Measurements from ENCODE around the gene SSTR1.
"Not testable (repeated sequence)": the region's sequence is repeated elsewhere in the genome, so short reads cannot be mapped to it uniquely, and the experiment has no call there.

The SSTR1 gene

DNA sequence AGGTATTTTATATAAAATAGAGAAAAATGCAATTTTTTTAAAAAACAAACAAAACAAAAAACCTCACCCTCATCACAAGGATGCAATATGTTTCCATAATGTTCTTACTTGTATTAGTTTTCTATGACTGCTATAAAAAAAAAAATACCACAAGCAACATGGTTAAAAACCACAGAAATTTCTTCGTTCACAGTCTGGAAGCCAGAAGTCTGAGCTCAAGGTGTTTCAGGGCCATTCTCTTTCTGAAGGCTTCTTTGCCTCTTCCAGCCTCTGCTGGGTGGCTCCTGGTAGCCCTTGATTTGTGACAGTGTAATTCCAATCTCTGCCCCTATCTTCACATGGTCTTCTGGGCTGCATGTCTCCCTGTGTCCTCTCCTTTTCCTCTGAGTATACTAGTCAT, 21.5 kb upstream of the SSTR1 start:
- Histone ChIP-seq H3K36me3 (ENCODE audit: control insufficient read depth, low read length) (no peaks in the 10 kb centered on the region), H4K20me1 (ENCODE audit: control insufficient read depth, insufficient read depth, low read depth, low read length) (no peaks in the 10 kb centered on the region), H3K27ac (ENCODE audit: low read depth, low read length) (no peak overlapping the region), H3K79me2 (ENCODE audit: control insufficient read depth, low read length) (no peaks in the 10 kb centered on the region), H3K4me1 (ENCODE audit: control insufficient read depth, low read length) (no peaks in the 10 kb centered on the region), H3K9me2 (replicated peaks; ENCODE audit: control insufficient read depth, low read length) (no peaks in the 10 kb centered on the region), H3F3A (ENCODE audit: control insufficient read depth, insufficient read depth) (no peaks in the 10 kb centered on the region), H3K27me3 (ENCODE audit: control insufficient read depth, low read length) (no peaks in the 10 kb centered on the region), H3K9me3 (ENCODE audit: control insufficient read depth, insufficient read depth, low read length) (peaks cover 3% of the 10 kb centered on the region; the same call in 1 of the 2 replicates), H3K4me2 (ENCODE audit: low read length) (no peak overlapping the region), H3K4me3 (ENCODE audit: low read length) (no peak overlapping the region)
- TF ChIP-seq, protein P1, sequence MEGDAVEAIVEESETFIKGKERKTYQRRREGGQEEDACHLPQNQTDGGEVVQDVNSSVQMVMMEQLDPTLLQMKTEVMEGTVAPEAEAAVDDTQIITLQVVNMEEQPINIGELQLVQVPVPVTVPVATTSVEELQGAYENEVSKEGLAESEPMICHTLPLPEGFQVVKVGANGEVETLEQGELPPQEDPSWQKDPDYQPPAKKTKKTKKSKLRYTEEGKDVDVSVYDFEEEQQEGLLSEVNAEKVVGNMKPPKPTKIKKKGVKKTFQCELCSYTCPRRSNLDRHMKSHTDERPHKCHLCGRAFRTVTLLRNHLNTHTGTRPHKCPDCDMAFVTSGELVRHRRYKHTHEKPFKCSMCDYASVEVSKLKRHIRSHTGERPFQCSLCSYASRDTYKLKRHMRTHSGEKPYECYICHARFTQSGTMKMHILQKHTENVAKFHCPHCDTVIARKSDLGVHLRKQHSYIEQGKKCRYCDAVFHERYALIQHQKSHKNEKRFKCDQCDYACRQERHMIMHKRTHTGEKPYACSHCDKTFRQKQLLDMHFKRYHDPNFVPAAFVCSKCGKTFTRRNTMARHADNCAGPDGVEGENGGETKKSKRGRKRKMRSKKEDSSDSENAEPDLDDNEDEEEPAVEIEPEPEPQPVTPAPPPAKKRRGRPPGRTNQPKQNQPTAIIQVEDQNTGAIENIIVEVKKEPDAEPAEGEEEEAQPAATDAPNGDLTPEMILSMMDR (IDR thresholded peaks at IDR 0.05; ENCODE audit: low read depth, low read length, poor library complexity, severe bottlenecking) = no peak
- no peak for TF ChIP-seq EZH2phosphoT487 (IDR thresholded peaks at IDR 0.05; ENCODE audit: borderline replicate concordance, low read length)

DNA sequence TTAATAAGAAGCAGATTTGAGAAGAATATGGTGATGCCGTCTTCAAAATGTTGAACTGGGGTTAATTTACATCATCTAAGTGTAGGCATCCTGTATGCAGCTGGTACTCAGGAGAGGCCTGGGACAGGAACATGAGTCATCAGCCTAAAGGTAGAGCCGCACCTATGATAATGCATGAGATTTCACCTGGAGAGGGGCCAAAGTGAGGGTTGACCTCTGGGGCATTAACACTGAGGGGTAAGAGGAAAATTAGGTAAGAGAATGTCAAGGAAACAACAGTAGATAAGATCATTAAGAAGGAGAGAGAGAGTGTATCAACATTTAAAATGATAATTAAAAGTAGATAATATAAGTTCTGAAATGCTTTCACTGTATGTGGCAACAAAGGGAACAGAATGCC, 20.2 kb upstream of the SSTR1 start:
- H3K36me3 ChIP-seq (ENCODE audit: control insufficient read depth, low read length) = no peaks in the 10 kb centered on the region
- no peaks in the 10 kb centered on the region for H3K79me2 ChIP-seq (ENCODE audit: control insufficient read depth, low read length)
- H4K20me1 ChIP-seq (ENCODE audit: control insufficient read depth, insufficient read depth, low read depth, low read length) = no peaks in the 10 kb centered on the region
- H3K9me3 ChIP-seq (ENCODE audit: control insufficient read depth, insufficient read depth, low read length) = peaks cover 3% of the 10 kb centered on the region; the same call in 1 of the 2 replicates
- no peak overlapping the region for H3K4me3 ChIP-seq (ENCODE audit: low read length)
- H3K9me2 ChIP-seq (replicated peaks; ENCODE audit: control insufficient read depth, low read length) = no peaks in the 10 kb centered on the region
- H3F3A ChIP-seq (ENCODE audit: control insufficient read depth, insufficient read depth) = no peaks in the 10 kb centered on the region
- no peak overlapping the region for H3K4me2 ChIP-seq (ENCODE audit: low read length)
- no peaks in the 10 kb centered on the region for H3K27me3 ChIP-seq (ENCODE audit: control insufficient read depth, low read length)
- TF ChIP-seq EZH2phosphoT487 (IDR thresholded peaks at IDR 0.05; ENCODE audit: borderline replicate concordance, low read length) = no peak
- TF ChIP-seq, protein P1 (IDR thresholded peaks at IDR 0.05; ENCODE audit: low read depth, low read length, poor library complexity, severe bottlenecking) = no peak
- no peak overlapping the region for H3K27ac ChIP-seq (ENCODE audit: low read depth, low read length)
- H3K4me1 ChIP-seq (ENCODE audit: control insufficient read depth, low read length) = no peaks in the 10 kb centered on the region

DNA sequence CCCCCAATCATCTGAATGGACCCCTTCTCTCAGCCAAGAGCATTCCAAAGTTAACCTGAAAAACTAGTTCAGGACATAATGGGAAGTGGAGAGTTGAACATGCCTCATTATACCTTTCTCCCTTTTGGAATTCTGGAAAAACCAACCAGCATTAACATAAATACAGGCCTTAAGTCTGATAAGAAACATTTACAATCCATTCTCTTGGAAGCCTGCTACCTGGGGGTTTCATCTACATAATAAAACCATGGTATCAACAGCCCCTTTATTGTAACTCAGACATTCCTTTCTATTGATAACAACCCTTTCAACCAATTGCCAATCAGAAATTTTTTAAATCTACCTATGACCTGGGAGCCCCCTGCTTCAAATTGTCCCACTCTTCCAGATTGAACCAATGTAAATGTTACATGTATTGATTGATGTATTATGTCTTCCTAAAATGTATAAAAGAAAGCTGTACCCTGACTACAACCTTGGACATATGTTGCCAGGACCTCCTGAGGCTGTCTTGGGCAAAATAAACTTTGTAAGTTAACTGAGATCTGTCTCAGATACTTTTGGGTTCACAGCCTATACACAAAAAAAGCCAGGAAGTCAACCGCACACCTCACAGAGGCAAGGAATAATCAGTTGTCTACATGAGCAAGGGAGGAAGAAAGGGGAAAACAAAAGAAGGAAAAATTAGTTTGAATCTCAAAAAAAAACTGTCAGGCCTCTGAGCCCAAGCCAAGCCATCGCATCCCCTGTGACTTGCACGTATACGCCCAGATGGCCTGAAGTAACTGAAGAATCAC, 17.6 kb upstream of the SSTR1 start:
- Histone ChIP-seq H4K20me1 (ENCODE audit: control insufficient read depth, insufficient read depth, low read depth, low read length) (no peaks in the 10 kb centered on the region), H3K4me1 (ENCODE audit: control insufficient read depth, low read length) (no peaks in the 10 kb centered on the region), H3K4me2 (ENCODE audit: low read length) (no peak overlapping the region), H3K9me2 (replicated peaks; ENCODE audit: control insufficient read depth, low read length) (no peaks in the 10 kb centered on the region), H3K4me3 (ENCODE audit: low read length) (no peak overlapping the region), H3F3A (ENCODE audit: control insufficient read depth, insufficient read depth) (no peaks in the 10 kb centered on the region), H3K79me2 (ENCODE audit: control insufficient read depth, low read length) (no peaks in the 10 kb centered on the region), H3K27me3 (ENCODE audit: control insufficient read depth, low read length) (no peaks in the 10 kb centered on the region), H3K36me3 (ENCODE audit: control insufficient read depth, low read length) (no peaks in the 10 kb centered on the region), H3K9me3 (ENCODE audit: control insufficient read depth, insufficient read depth, low read length) (no peaks in the 10 kb centered on the region), H3K27ac (ENCODE audit: low read depth, low read length) (no peak overlapping the region)
- TF ChIP-seq, protein P1 (IDR thresholded peaks at IDR 0.05; ENCODE audit: low read depth, low read length, poor library complexity, severe bottlenecking) = no peak
- no peak for TF ChIP-seq EZH2phosphoT487 (IDR thresholded peaks at IDR 0.05; ENCODE audit: borderline replicate concordance, low read length)

DNA sequence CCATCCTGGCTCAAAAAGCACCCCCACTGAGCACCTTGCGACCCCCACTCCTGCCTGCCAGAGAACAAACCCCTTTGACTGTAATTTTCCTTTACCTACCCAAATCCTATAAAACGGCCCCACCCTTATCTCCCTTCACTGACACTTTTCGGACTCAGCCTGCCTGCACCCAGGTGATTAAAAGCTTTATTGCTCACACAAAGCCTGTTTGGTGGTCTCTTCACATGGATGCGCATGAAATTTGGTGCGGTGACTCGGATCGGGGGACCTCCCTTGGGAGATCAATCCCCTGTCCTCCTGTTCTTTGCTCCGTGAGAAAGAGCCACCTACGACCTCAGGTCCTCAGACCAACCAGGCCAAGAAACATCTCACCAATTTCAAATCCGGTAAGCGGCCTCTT, 16.9 kb upstream of the SSTR1 start:
- H3K4me3 ChIP-seq (ENCODE audit: low read length); H3F3A ChIP-seq (ENCODE audit: control insufficient read depth, insufficient read depth); H3K27ac ChIP-seq (ENCODE audit: low read depth, low read length); H3K9me3 ChIP-seq (ENCODE audit: control insufficient read depth, insufficient read depth, low read length); H3K36me3 ChIP-seq (ENCODE audit: control insufficient read depth, low read length); H3K9me2 ChIP-seq (replicated peaks; ENCODE audit: control insufficient read depth, low read length); H3K4me2 ChIP-seq (ENCODE audit: low read length); H3K4me1 ChIP-seq (ENCODE audit: control insufficient read depth, low read length); H3K79me2 ChIP-seq (ENCODE audit: control insufficient read depth, low read length); H4K20me1 ChIP-seq (ENCODE audit: control insufficient read depth, insufficient read depth, low read depth, low read length); H3K27me3 ChIP-seq (ENCODE audit: control insufficient read depth, low read length): not testable (repeated sequence)

DNA sequence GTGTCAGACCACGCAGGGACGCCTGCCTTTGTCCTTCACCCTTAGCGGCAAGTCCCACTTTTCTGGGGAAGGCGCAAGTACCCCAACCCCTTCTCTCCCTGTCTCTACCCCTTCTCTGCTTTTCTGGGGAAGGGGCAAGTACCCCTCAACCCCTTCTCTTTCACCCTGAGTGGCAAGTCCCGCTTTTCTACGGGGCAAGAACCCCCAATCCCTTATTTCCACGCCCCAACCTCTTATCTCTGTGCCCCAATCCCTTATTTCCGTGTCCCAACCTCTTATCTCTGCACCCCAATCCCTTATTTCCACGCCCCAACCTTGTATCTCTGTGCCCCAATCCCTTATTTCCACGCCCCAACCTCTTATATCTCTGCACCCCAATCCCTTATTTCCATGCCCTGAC, 16.2 kb upstream of the SSTR1 start:
- not testable (repeated sequence) for H3K9me3 ChIP-seq (ENCODE audit: control insufficient read depth, insufficient read depth, low read length); H3K27me3 ChIP-seq (ENCODE audit: control insufficient read depth, low read length); H3K4me3 ChIP-seq (ENCODE audit: low read length); H3K79me2 ChIP-seq (ENCODE audit: control insufficient read depth, low read length); H3K4me1 ChIP-seq (ENCODE audit: control insufficient read depth, low read length); H4K20me1 ChIP-seq (ENCODE audit: control insufficient read depth, insufficient read depth, low read depth, low read length); H3K4me2 ChIP-seq (ENCODE audit: low read length); H3F3A ChIP-seq (ENCODE audit: control insufficient read depth, insufficient read depth); H3K27ac ChIP-seq (ENCODE audit: low read depth, low read length); H3K9me2 ChIP-seq (replicated peaks; ENCODE audit: control insufficient read depth, low read length); H3K36me3 ChIP-seq (ENCODE audit: control insufficient read depth, low read length)
